ENCODE measurements around the gene IGF2BP1.
"Not testable (repeated sequence)": the region's sequence is repeated elsewhere in the genome, so short reads cannot be mapped to it uniquely, and the experiment has no call there.

Gene IGF2BP1

GRCh38 chr17:49002766-49003165 lies 5.6 kb downstream of the IGF2BP1 start:
- peaks cover 32% of the 10 kb centered on the region for H3K36me3 ChIP-seq (replicated peaks; ENCODE audit: low read depth, low read length)
- H3K4me1 ChIP-seq (ENCODE audit: low read length): peaks cover 47% of the 10 kb centered on the region
- TF ChIP-seq EZH2phosphoT487 (IDR thresholded peaks at IDR 0.05; ENCODE audit: low read depth) (no peak), CTCF (IDR thresholded peaks at IDR 0.05; ENCODE audit: low read depth, low read length) (no peak)
- no peak overlapping the region for H2AFZ ChIP-seq (ENCODE audit: low read depth, low read length)
- no peak overlapping the region for H3K27ac ChIP-seq (ENCODE audit: low read length)
- H3K4me3 ChIP-seq (ENCODE audit: low read length): no peak overlapping the region
- H3K4me2 ChIP-seq (ENCODE audit: low read length): peak overlapping the region; percentile 9; the same call in 1 of the 2 replicates
- H4K20me1 ChIP-seq (ENCODE audit: insufficient read depth, low read length): peaks cover 47% of the 10 kb centered on the region
- H3K27me3 ChIP-seq (ENCODE audit: low read depth, low read length): no peaks in the 10 kb centered on the region
- peaks cover 100% of the 10 kb centered on the region for H3K79me2 ChIP-seq (ENCODE audit: low read length)
- H3K9ac ChIP-seq (ENCODE audit: low read length): no peak overlapping the region
- no peaks in the 10 kb centered on the region for H3K9me3 ChIP-seq (ENCODE audit: insufficient read depth, low read length)

- Histone ChIP-seq H3K4me3 (ENCODE audit: low read length) (no peak overlapping the region), H3K79me2 (ENCODE audit: low read length) (peaks cover 97% of the 10 kb centered on the region), H3K4me1 (ENCODE audit: low read length) (peaks cover 42% of the 10 kb centered on the region), H4K20me1 (ENCODE audit: insufficient read depth, low read length) (peaks cover 55% of the 10 kb centered on the region), H3K36me3 (replicated peaks; ENCODE audit: low read depth, low read length) (peaks cover 32% of the 10 kb centered on the region), H3K27me3 (ENCODE audit: low read depth, low read length) (no peaks in the 10 kb centered on the region), H3K27ac (ENCODE audit: low read length) (no peak overlapping the region), H2AFZ (ENCODE audit: low read depth, low read length) (no peak overlapping the region), H3K9ac (ENCODE audit: low read length) (no peak overlapping the region), H3K9me3 (ENCODE audit: insufficient read depth, low read length) (no peaks in the 10 kb centered on the region), H3K4me2 (ENCODE audit: low read length) (no peak overlapping the region)
- no peak for TF ChIP-seq EZH2phosphoT487 (IDR thresholded peaks at IDR 0.05; ENCODE audit: low read depth)
- no peak for TF ChIP-seq CTCF (IDR thresholded peaks at IDR 0.05; ENCODE audit: low read depth, low read length)
These were observed 6.6 kb downstream of the IGF2BP1 start for GRCh38 chr17:49003557-49004511.

GRCh38 chr17:49005140-49005539 lies 8.0 kb downstream of the IGF2BP1 start:
- Histone ChIP-seq H3K27ac (ENCODE audit: low read length) (no peak overlapping the region), H3K9ac (ENCODE audit: low read length) (no peak overlapping the region), H3K4me3 (ENCODE audit: low read length) (no peak overlapping the region), H3K27me3 (ENCODE audit: low read depth, low read length) (no peaks in the 10 kb centered on the region), H3K79me2 (ENCODE audit: low read length) (peaks cover 92% of the 10 kb centered on the region), H2AFZ (ENCODE audit: low read depth, low read length) (no peak overlapping the region), H3K4me1 (ENCODE audit: low read length) (peaks cover 31% of the 10 kb centered on the region), H3K36me3 (replicated peaks; ENCODE audit: low read depth, low read length) (peaks cover 32% of the 10 kb centered on the region), H3K9me3 (ENCODE audit: insufficient read depth, low read length) (no peaks in the 10 kb centered on the region), H3K4me2 (ENCODE audit: low read length) (no peak overlapping the region), H4K20me1 (ENCODE audit: insufficient read depth, low read length) (peaks cover 58% of the 10 kb centered on the region)
- TF ChIP-seq CTCF (IDR thresholded peaks at IDR 0.05; ENCODE audit: low read depth, low read length) (no peak), EZH2phosphoT487 (IDR thresholded peaks at IDR 0.05; ENCODE audit: low read depth) (no peak)

GRCh38 chr17:49008908-49009307 lies 11.7 kb downstream of the IGF2BP1 start:
- peaks cover 80% of the 10 kb centered on the region for H3K79me2 ChIP-seq (ENCODE audit: low read length)

More at GRCh38 chr17:49008908-49009307, 11.7 kb downstream of the IGF2BP1 start:
- H3K36me3 ChIP-seq (replicated peaks; ENCODE audit: low read depth, low read length): peaks cover 32% of the 10 kb centered on the region
- peaks cover 65% of the 10 kb centered on the region for H4K20me1 ChIP-seq (ENCODE audit: insufficient read depth, low read length)
- H3K4me1 ChIP-seq (ENCODE audit: low read length); H3K4me2 ChIP-seq (ENCODE audit: low read length); H3K27ac ChIP-seq (ENCODE audit: low read length); H3K9ac ChIP-seq (ENCODE audit: low read length); H2AFZ ChIP-seq (ENCODE audit: low read depth, low read length); H3K9me3 ChIP-seq (ENCODE audit: insufficient read depth, low read length); H3K4me3 ChIP-seq (ENCODE audit: low read length); H3K27me3 ChIP-seq (ENCODE audit: low read depth, low read length): not testable (repeated sequence)
